HG02798 (cell line): Measurements from ENCODE around the gene RNF135.
"Not testable (repeated sequence)": the region's sequence is repeated elsewhere in the genome, so short reads cannot be mapped to it uniquely, and the experiment has no call there.

ENCODE experiments used
- ATAC-seq: cut with Tn5 transposase; IDR thresholded peaks from one replicate; pipeline ENCODE4 v1.9.1; 2021; ENCODE audit warnings: mild to moderate bottlenecking; ENCODE audit not compliant: unreplicated experiment, poor library complexity

RNF135 gene, protein sequence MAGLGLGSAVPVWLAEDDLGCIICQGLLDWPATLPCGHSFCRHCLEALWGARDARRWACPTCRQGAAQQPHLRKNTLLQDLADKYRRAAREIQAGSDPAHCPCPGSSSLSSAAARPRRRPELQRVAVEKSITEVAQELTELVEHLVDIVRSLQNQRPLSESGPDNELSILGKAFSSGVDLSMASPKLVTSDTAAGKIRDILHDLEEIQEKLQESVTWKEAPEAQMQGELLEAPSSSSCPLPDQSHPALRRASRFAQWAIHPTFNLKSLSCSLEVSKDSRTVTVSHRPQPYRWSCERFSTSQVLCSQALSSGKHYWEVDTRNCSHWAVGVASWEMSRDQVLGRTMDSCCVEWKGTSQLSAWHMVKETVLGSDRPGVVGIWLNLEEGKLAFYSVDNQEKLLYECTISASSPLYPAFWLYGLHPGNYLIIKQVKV

DNA sequence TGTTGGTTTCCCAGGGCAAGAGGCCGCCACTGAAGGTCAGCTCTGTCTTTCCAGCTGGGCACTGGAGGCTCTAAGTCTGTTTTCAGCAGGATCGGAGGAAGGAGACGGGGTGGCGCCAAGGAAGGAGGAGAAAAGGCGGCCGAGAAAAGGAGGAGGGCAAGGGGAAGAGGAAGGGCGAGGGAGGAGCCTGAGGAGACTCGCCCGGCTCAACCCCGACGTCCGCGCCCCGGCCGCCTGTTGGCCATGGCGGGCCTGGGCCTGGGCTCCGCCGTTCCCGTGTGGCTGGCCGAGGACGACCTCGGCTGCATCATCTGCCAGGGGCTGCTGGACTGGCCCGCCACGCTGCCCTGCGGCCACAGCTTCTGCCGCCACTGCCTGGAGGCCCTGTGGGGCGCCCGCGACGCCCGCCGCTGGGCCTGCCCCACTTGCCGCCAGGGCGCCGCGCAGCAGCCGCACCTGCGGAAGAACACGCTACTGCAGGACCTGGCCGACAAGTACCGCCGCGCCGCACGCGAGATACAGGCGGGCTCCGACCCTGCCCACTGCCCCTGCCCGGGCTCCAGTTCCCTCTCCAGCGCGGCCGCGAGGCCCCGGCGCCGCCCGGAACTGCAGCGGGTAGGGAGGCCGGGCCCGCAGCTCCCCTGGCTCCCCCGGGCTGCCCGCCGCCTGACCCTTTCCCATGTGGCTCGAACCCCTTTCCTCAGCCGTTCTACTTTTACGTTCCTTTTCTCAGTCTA lies at the start of gene RNF135:
TSS of gene RNF135 (plus strand) at position 209 of the 737 bp plus-strand sequence. CDS start at position 244, 35 bp downstream.
- peak; percentile 68 for ATAC-seq

- peak; percentile 60 for ATAC-seq
Observed at GRCh38 chr17:30921544-30922196, 49.2 kb upstream of the RNF135 start, which contains the start of gene ADAP2. Gene ADAP2, plus strand, starts transcription at chr17:30921945. Its CDS starts 70 bp downstream, at chr17:30922015.

DNA sequence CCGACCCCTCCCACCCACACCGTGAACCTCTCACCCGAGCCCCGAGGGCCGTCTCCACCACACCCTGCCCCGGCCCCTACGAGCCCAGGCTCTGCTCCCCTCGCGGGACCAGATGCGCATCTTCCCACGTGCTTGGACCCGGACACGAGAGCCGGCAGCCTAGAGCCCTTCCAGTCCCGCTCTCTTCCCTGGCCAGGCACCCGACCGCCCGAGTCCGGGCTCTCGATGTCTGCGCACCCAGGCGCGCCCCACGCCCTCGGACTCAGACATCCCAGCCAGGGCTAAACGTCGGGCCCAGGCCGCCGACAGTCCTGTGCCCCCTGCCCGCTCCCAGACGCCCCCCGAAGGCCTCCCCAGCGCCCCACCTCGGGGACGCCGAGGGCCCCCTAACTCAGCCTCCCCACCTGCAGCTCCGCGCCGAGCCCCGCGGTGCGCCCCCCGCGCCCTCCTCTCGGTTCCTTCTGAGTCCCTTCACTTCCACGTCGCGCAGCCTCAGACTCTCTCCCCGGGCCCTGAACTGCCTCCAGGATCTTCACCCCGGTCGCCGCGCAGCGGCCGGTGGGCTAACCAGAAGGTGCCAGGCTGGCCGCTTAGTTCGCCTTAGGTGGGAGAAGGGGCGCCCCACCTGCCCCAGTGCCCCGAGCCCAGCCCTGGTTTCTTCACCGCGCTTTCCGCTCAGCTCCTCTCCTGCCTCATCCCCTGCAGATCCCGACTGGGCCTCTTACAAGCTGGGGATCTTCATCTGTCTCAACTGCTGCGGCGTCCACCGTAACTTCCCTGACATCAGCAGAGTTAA lies 48.4 kb upstream of the RNF135 start:
- no peak for ATAC-seq

DNA sequence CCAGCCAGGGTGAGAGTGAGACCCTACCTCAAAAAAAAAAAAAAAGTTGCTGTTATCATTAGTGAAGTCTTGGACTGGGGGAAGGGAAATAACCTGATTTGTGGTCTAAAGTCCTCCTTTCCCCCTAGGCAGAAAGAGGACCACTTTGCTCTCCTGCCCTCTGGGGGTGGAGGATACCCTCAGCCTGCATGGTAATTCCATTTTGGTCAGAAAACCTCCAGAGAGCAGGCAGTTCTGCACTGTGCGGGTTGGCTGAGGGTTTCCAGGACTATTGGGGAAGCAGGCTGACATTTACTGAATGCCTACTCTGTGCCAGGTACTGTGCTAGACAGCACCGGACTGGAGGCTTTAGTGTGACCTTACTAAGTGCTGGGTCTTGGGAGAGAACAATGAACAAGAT lies 46.5 kb upstream of the RNF135 start:
- no peak for ATAC-seq

GRCh38 chr17:30926516-30926915 lies 44.3 kb upstream of the RNF135 start:
- ATAC-seq: no peak

DNA sequence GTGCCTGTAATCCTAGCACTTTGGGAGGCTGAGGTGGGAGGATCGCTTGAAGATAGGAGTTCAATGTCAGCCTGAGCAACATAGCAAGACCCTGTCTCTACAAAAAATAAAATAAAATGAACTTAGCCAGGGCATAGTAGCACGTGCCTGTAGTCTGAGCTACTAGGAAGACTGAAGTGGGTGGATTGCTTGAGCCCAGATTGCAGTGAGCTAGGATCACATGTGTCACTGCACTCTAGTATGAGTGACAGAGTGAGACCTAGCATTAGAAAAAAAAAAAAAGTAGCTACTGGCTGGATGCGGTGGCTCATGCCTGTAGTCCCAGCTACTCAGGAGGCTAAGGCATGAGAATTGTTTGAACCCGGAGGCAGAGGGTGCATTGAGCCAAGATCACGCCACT lies 43.1 kb upstream of the RNF135 start:
- no peak for ATAC-seq

- ATAC-seq: no peak
Observed at GRCh38 chr17:30928584-30928983, 42.3 kb upstream of the RNF135 start.

- no peak for ATAC-seq
Observed at GRCh38 chr17:30929081-30929633, 41.7 kb upstream of the RNF135 start.

DNA sequence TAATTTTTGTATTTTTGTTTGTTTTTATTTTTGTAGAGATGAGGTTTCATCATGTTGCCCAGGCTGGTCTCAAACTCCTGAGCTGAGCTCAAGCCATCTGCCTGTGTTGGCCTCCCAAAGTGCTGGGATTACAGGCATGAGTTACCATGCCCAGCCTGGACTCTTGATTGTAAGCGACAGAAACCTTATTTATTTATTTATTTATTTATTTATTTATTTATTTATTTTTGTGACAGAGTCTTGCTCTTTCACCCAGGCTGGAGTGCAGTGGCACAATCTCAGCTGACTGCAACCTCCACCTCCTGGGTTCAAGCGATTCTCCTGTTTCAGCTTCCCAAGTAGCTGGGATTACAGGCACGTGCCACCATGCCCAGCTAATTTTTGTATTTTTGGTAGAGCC lies 41.0 kb upstream of the RNF135 start:
- not testable (repeated sequence) for ATAC-seq

GRCh38 chr17:30930495-30930894 lies 40.3 kb upstream of the RNF135 start:
- ATAC-seq: no peak

DNA sequence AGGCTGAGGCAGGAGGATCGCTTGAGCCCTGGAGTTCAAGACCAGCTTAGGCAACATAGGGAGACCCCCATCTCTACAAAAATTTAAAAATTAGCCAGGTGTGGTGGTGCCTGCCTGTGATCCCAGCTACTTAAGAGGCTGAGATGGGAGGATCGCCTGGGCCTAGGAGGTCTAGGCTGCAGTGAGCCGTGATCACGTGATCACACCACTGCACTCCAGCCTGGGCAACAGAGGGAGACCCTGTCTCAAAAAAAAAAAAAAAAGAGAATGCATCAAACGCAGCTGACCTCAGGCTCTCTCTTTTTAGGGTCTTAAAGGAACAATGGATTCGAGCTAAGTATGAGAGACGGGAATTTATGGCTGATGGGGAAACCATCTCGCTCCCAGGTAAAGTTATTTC lies 39.3 kb upstream of the RNF135 start:
- not testable (repeated sequence) for ATAC-seq

GRCh38 chr17:30933966-30934365 lies 36.9 kb upstream of the RNF135 start:
- ATAC-seq: no peak

DNA sequence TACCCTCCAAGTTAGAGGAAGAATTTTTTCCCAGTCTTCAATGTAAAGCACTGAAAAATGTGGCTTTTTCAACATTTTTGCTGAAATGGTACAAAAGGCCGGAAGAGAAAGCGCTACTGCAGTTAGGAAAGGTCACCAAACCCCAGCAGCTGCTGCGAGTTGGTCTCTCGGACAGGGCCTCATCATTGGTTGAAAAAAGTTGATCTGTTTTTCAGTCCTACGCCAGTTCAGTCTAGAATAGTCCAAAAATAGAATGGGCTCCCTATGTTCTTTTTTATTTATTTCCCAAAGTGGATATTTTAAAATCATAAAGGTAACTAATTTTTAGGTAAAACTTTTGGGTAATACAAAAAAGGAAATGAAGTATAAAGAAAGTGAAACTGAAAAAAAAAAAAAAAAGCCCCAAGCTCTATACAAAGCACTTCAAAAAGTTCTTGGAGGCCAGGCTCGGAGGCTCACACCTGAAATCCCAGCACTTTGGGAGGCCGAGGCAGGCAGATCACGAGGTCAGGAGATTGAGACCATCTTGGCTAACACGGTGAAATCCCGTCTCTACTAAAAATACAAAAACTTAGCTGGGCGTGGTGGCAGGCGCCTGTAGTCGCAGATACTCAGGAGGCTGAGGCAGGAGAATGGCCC lies 31.7 kb upstream of the RNF135 start:
- ATAC-seq: no peak

- ATAC-seq: no peak
Observed at GRCh38 chr17:30942308-30943079, 28.3 kb upstream of the RNF135 start.

DNA sequence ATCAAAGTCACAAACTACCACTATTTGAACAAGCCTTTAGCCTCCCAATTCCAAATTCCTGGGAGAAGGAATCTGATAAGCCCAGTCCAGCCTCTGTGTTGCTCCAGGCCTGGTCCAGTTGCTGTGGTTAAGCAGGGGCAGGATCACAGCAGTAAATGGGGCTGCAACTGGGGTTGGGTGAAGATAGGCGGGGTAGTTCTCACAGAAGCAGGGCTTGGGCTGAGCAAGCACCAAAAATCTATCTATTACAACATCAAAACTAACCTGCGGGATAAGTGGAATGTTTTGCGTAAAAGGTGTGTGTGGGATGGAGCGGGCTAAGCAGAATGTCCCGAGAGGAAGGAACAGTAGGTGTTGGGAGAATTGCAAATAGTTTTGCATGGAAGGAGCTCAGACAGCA lies 23.0 kb upstream of the RNF135 start:
- ATAC-seq: no peak

DNA sequence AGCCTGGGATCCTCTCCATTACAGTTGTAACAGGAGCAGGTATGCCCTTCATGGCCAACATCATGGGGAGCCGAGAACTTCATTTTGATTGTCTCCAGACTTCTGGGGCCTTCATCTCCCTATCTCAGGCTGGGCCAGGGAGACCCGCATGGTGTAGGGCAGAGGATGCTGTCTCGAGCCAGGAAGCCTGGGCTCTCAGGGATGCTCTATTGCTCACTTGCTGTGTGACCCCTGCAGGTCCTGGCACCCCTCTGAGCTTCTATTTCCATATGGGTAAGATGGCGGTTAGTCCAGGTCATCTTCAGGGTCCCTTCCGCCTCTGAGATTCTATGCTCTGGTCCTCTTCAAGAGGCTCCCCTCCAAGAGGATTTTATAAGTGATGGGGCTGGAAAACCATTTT lies 20.6 kb upstream of the RNF135 start:
- no peak for ATAC-seq

DNA sequence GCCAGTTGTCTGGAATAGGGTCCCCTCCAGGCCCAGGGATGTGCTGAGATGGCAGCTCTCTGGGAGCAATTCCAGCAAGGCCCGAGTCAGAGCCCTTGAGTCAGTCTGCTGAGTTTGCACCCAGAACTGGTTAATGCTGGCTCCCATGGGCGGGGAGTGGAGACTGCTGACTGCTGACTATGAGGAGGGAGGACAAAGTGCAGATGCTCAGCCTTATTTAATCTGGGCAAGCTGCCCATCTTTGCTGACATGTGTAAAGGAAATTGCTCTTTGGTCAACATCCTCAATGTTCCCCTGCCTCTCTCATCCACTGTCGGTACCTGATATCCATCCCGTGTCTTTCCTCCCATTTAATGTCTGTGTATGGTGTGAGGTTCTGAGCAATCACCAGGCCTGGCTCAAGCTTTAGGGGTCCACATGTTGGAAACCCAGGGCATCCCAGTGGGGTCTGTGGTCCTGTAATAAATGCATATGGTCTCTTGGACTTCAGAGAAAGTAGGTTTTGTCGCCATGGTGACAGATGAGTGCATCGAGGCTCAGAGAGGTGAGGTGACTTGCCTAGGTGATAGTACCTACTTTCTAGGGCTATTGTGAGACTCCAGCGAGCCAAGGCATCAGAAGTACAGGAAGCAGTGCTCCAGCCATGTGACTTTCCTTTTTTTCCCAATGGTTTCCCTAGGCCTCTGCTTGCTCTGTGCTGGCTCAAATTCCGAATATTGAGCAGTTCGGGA lies 20.0 kb upstream of the RNF135 start:
- no peak for ATAC-seq
